K562 (cell line): Measurements from ENCODE around the gene SCO1. TPM values are rescaled to one million over a fixed set of nuclear protein-coding genes. Genes with fewer than 3 reads are reported as not detected.

Experiments
- ATAC-seq: fragments of 200-7000 bp; cut with Tn5 transposase; 3 replicates; pipeline ENCODE4 v1.9.1; 2020; ENCODE audit warnings: moderate library complexity
- BruUV-seq: library from RNA; stranded (reverse); fragments of 400-500 nt; replicated peaks from 2 replicates; lab custom pipeline; 2021; lab: Mats Ljungman, UMichigan
- CTCF ChIA-PET: fragments of 300-600 bp; formaldehyde crosslinking; extraction: SDS; loops from one replicate; lab custom pipeline; 2021; ENCODE audit warnings: low intra/inter-chr PET ratio; lab: Yijun Ruan, JAX
- POLR2A ChIA-PET: fragments of 300-600, 350-650 bp; sonication (Branson Sonifier 250); formaldehyde crosslinking; extraction: SDS; loops from one replicate; lab custom pipeline; 2021; ENCODE audit warnings: antibody characterized with exemption, inconsistent platforms; lab: Yijun Ruan, JAX
- DNase-seq, 4 experiments: peaks; one replicate each; pipeline versions ENCODE4 v3.0.0 to v3.0.0-alpha.2; 2011 to 2018; ENCODE audit warnings: low spot score in 3 of 4, mixed read lengths in 3 of 4; ENCODE audit errors: extremely low read depth in 1 of 4
- FAIRE-seq: peaks from 2 replicates; lab custom pipeline; 2011; peaks lifted over from hg19 to GRCh38; lab: Jason Lieb, UNC
- H2AFZ ChIP-seq: 2 replicates; pipeline ENCODE4 v1.6.0; 2011; ENCODE audit warnings: low read depth, low read length, control low read depth, inconsistent platforms
- H3K27ac ChIP-seq: fragments of 200-600 bp; 3 replicates; pipeline ENCODE4 v1.8.0; 2011; ENCODE audit warnings: low read depth, mild to moderate bottlenecking, control low read depth, inconsistent platforms, low read length, moderate library complexity, mixed read lengths; ENCODE audit errors: extremely low read depth
- H3K27me3 ChIP-seq, 2 experiments: fragments of 300-600 bp in 1 of 2; 2 replicates in 1 of 2; 3 replicates in 1 of 2; pipeline versions ENCODE4 v1.6.0 to v1.8.0; 2011; ENCODE audit warnings: inconsistent platforms in 2 of 2, low read length in 2 of 2, mild to moderate bottlenecking in 1 of 2, mixed read lengths in 1 of 2, moderate library complexity in 1 of 2; ENCODE audit not compliant: control insufficient read depth in 2 of 2, insufficient read depth in 2 of 2
- H3K36me3 ChIP-seq: fragments of 300-600 bp; 3 replicates; pipeline ENCODE4 v1.8.0; 2011; ENCODE audit warnings: mild to moderate bottlenecking, low read length, inconsistent platforms; ENCODE audit not compliant: control insufficient read depth, insufficient read depth
- H3K4me1 ChIP-seq, 2 experiments: fragments of 200-600 bp in 1 of 2; replicated peaks in 1 of 2; 2 replicates in 1 of 2; 3 replicates in 1 of 2; pipeline versions ENCODE4 v1.5.1 to v1.8.0; 2011; ENCODE audit warnings: inconsistent platforms in 2 of 2, low read length in 2 of 2, mild to moderate bottlenecking in 1 of 2, mixed read lengths in 1 of 2, moderate library complexity in 1 of 2; ENCODE audit not compliant: control insufficient read depth in 2 of 2, insufficient read depth in 2 of 2
- H3K4me2 ChIP-seq: 2 replicates; pipeline ENCODE4 v1.6.1; 2011; ENCODE audit warnings: low read length, control low read depth, inconsistent platforms, mixed read lengths; ENCODE audit not compliant: insufficient read depth
- H3K4me3 ChIP-seq: fragments of 200-600 bp; sonication (generic), shearing (Covaris generic); 2 replicates; pipeline ENCODE4 v1.5.1; 2016; ENCODE audit warnings: control low read depth, inconsistent platforms
- H3K79me2 ChIP-seq: fragments of 200-600 bp; 3 replicates; pipeline ENCODE4 v1.8.0; 2011; ENCODE audit warnings: low read length, inconsistent platforms; ENCODE audit not compliant: control insufficient read depth, insufficient read depth
- H3K9ac ChIP-seq, 2 experiments: 2 replicates each; pipeline versions ENCODE4 v1.6.0 to v1.6.1; 2011; ENCODE audit warnings: low read depth in 2 of 2, low read length in 2 of 2, control low read depth in 1 of 2, inconsistent platforms in 1 of 2, mild to moderate bottlenecking in 1 of 2, mixed read lengths in 1 of 2; ENCODE audit not compliant: insufficient read depth in 1 of 2
- H3K9me1 ChIP-seq: one replicate; pipeline ENCODE4 v1.6.0; 2011; ENCODE audit warnings: inconsistent platforms, mild to moderate bottlenecking, low read length, moderate library complexity; ENCODE audit not compliant: control insufficient read depth, insufficient read depth
- H3K9me3 ChIP-seq: replicated peaks from 2 replicates; pipeline ENCODE4 v1.5.1; 2011; ENCODE audit warnings: low read depth, low read length, inconsistent platforms; ENCODE audit not compliant: control insufficient read depth, insufficient read depth
- H4K20me1 ChIP-seq: replicated peaks from 2 replicates; pipeline ENCODE4 v1.6.1; 2011; ENCODE audit warnings: low read length, inconsistent platforms, mixed read lengths; ENCODE audit not compliant: control insufficient read depth, insufficient read depth
- ERF ChIP-seq: fragments of 450-650 bp; formaldehyde crosslinking; IDR thresholded peaks from 2 replicates; pipeline ENCODE4 v1.4.0; 2020; ENCODE audit warnings: mild to moderate bottlenecking, mixed read lengths
- KDM4B ChIP-seq, 2 experiments: fragments of 450-650 bp in 1 of 2; sonication (generic) in 1 of 2; IDR thresholded peaks; 2 replicates each; pipeline ENCODE4 v1.6.1; 2016 to 2017; ENCODE audit warnings: borderline replicate concordance in 2 of 2, antibody characterized with exemption in 1 of 2, low read depth in 1 of 2, mild to moderate bottlenecking in 1 of 2
- KLF10 ChIP-seq: fragments of 250-450 bp; sonication (Bioruptor Pico); IDR thresholded peaks from 2 replicates; pipeline ENCODE4 v1.6.1; 2021; ENCODE audit warnings: matching md5 sums
- PTRF ChIP-seq: fragments of 450-650 bp; IDR thresholded peaks from 2 replicates; pipeline ENCODE4 v1.6.1; 2016; ENCODE audit warnings: mild to moderate bottlenecking, missing genetic modification characterization, missing compliant biosample characterization
- ZNF316 ChIP-seq: fragments of 450-650 bp; IDR thresholded peaks from 2 replicates; pipeline ENCODE4 v1.6.1; 2016
- WGBS: fragments of 100-300 bp; shearing (Covaris generic); methylation state at CpG from one replicate; pipeline ENCODE4 v1.1.6; 2016; ENCODE audit warnings: low coverage, mixed read lengths; ENCODE audit not compliant: insufficient coverage; ENCODE audit errors: missing lambda C conversion rate; 5-methylcytosine and 5-hydroxymethylcytosine counted together
- in situ Hi-C: fragments of 300-500 bp; cut with MboI; formaldehyde crosslinking; loops from 4 replicates; pipeline ENCODE4 v1.15.0; 2018; ENCODE audit warnings: inconsistent platforms, mixed read lengths
- intact Hi-C: fragments of 100-400 bp; cut with micrococcal nuclease; formaldehyde crosslinking; loops from 2 replicates; pipeline ENCODE4 v1.14.2; 2022
- polyA plus RNA-seq, 8 experiments: library from polyadenylated mRNA; depleted of rRNA in 4 of 8; stranded (reverse) in 5 of 8; unstranded in 3 of 8; fragments of >200 nt; fragmentation: Nextera tagmentation in 2 of 8; fragmentation: Illumina TruSeq in 1 of 8; extraction: Ambion mirVana in 2 of 8; extraction: Trizol in 1 of 8; gene quantifications; 2 replicates each; pipeline versions ENCODE4 v1.2.1 to v1.2.3, GENCODE V29; 2011 to 2014; ENCODE audit warnings: inconsistent platforms in 1 of 8, missing spikeins in 1 of 8
- total RNA-seq, 7 experiments: library from RNA; depleted of rRNA in 6 of 7; stranded (reverse); fragments of >200 nt in 6 of 7; fragmentation: Illumina TruSeq in 2 of 7; extraction: Trizol in 2 of 7; gene quantifications; 2 replicates each; pipeline versions ENCODE4 v1.2.1 to v1.2.3, GENCODE V29; 2011 to 2021; ENCODE audit warnings: low replicate concordance in 1 of 7
- TF ChIP-seq, protein P1 (sequence below): fragments of 450-650 bp; IDR thresholded peaks from 2 replicates; pipeline ENCODE4 v1.7.0; 2016; ENCODE audit warnings: borderline replicate concordance
- TF ChIP-seq, protein P2 (sequence below): fragments of 250-450 bp; sonication (Bioruptor Pico); IDR thresholded peaks from 2 replicates; pipeline ENCODE4 v1.8.0; 2021; ENCODE audit warnings: mild to moderate bottlenecking, moderate library complexity
- TF ChIP-seq, protein P3 (sequence below): fragments of 250-450 bp; sonication (Bioruptor Pico); IDR thresholded peaks from 2 replicates; pipeline ENCODE4 v1.4.0; 2020; ENCODE audit warnings: mild to moderate bottlenecking
- TF ChIP-seq, protein P4 (sequence below): fragments of 250-450 bp; sonication (Bioruptor Pico); IDR thresholded peaks from 2 replicates; pipeline ENCODE4 v1.5.0; 2021

SCO1 gene
- total and polyA plus RNA-seq, 9 of the 15 experiments (the other 6 are each of a cell fraction or from before 2014, with no cell fraction given), result 7.1 to 40.9 (median 22.1) TPM

DNA sequence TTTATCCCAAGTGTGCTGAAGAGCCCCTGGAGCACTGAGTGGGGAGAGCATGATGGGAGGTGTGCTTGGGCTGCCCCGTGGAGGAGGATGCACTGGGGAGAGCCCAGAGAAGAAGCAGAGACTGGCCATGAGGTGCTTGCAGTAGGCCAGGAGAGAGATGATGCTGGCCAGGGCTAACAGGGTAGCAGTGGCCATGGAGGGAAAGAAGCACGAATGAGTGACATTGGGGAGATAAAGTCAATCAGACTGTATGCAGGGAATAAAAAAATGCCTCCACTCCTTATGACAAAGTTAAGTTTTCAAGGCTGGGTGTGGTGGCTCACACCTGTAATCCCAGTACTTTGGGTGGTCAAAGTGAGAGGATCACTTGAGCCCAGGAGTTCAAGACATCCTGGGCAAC is 37.9 kb upstream of the SCO1 start:
- POLR2A ChIA-PET, result no interaction called here
- Histone ChIP-seq H3K9ac (no peak overlapping the region), H3K27me3 (peaks cover 0 to 6% of the 10 kb centered on the region in 2 experiments; a peak in 2 of 5 replicates)

More for the DNA sequence above, 37.9 kb upstream of the SCO1 start:
- BruUV-seq, result no TSS peak
- H3K9me1 ChIP-seq, result no peaks in the 10 kb centered on the region
- DNase-seq, result no peak
- no peaks in the 10 kb centered on the region for H4K20me1 ChIP-seq
- CTCF ChIA-PET, result interaction anchor here (0.6 kb wide), 1 partner anchor 1147 kb away, joined by 3 read pairs; no protein-coding TSS in a partner anchor
- H3K4me2 ChIP-seq, result no peak overlapping the region
- H3K4me1 ChIP-seq, result no peaks in the 10 kb centered on the region
- in situ Hi-C loops (no loop called here), intact Hi-C loops (no loop called here)
- no peak for ATAC-seq
- H3K79me2 ChIP-seq, result no peaks in the 10 kb centered on the region
- H3K27ac ChIP-seq, result no peak overlapping the region
- H3K4me3 ChIP-seq, result no peak overlapping the region
- H2AFZ ChIP-seq, result no peak overlapping the region
- H3K36me3 ChIP-seq, result no peaks in the 10 kb centered on the region
- WGBS, result 4% methylated on average over 2 of the region's 2 CpGs
- TF ChIP-seq ERF, result no peak
- TF ChIP-seq, protein P1, sequence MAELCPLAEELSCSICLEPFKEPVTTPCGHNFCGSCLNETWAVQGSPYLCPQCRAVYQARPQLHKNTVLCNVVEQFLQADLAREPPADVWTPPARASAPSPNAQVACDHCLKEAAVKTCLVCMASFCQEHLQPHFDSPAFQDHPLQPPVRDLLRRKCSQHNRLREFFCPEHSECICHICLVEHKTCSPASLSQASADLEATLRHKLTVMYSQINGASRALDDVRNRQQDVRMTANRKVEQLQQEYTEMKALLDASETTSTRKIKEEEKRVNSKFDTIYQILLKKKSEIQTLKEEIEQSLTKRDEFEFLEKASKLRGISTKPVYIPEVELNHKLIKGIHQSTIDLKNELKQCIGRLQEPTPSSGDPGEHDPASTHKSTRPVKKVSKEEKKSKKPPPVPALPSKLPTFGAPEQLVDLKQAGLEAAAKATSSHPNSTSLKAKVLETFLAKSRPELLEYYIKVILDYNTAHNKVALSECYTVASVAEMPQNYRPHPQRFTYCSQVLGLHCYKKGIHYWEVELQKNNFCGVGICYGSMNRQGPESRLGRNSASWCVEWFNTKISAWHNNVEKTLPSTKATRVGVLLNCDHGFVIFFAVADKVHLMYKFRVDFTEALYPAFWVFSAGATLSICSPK, result no peak
- no peak for TF ChIP-seq ZNF316
- TF ChIP-seq KLF10 (CRISPR knock-in tag), result no peak
- TF ChIP-seq, protein P2, sequence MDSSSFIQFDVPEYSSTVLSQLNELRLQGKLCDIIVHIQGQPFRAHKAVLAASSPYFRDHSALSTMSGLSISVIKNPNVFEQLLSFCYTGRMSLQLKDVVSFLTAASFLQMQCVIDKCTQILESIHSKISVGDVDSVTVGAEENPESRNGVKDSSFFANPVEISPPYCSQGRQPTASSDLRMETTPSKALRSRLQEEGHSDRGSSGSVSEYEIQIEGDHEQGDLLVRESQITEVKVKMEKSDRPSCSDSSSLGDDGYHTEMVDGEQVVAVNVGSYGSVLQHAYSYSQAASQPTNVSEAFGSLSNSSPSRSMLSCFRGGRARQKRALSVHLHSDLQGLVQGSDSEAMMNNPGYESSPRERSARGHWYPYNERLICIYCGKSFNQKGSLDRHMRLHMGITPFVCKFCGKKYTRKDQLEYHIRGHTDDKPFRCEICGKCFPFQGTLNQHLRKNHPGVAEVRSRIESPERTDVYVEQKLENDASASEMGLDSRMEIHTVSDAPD, result no peak
- TF ChIP-seq, protein P3, sequence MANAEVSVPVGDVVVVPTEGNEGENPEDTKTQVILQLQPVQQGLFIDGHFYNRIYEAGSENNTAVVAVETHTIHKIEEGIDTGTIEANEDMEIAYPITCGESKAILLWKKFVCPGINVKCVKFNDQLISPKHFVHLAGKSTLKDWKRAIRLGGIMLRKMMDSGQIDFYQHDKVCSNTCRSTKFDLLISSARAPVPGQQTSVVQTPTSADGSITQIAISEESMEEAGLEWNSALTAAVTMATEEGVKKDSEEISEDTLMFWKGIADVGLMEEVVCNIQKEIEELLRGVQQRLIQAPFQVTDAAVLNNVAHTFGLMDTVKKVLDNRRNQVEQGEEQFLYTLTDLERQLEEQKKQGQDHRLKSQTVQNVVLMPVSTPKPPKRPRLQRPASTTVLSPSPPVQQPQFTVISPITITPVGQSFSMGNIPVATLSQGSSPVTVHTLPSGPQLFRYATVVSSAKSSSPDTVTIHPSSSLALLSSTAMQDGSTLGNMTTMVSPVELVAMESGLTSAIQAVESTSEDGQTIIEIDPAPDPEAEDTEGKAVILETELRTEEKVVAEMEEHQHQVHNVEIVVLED (CRISPR knock-in tag), result no peak
- no peak for TF ChIP-seq PTRF
- TF ChIP-seq KDM4B (IDR thresholded peaks at IDR 0.05; ENCODE audit: borderline replicate concordance in 2 of 2, low read depth in 1 of 2), result no peak
- TF ChIP-seq, protein P4, sequence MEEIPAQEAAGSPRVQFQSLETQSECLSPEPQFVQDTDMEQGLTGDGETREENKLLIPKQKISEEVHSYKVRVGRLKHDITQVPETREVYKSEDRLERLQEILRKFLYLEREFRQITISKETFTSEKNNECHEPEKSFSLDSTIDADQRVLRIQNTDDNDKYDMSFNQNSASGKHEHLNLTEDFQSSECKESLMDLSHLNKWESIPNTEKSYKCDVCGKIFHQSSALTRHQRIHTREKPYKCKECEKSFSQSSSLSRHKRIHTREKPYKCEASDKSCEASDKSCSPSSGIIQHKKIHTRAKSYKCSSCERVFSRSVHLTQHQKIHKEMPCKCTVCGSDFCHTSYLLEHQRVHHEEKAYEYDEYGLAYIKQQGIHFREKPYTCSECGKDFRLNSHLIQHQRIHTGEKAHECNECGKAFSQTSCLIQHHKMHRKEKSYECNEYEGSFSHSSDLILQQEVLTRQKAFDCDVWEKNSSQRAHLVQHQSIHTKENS, result no peak
- H3K9me3 ChIP-seq, result no peaks in the 10 kb centered on the region
- no peak for FAIRE-seq
